Mesendoderm (in vitro differentiated cells): ENCODE results near the gene ARPC1B.

Experiments
- DNase-seq: peaks from one replicate; pipeline ENCODE4 v3.0.0; 2013
- H2AK5ac ChIP-seq: 2 replicates; pipeline ENCODE4 v1.6.1; 2013; ENCODE audit warnings: low read length, inconsistent platforms
- H2BK120ac ChIP-seq: 2 replicates; pipeline ENCODE4 v1.6.1; 2013; ENCODE audit warnings: low read depth, mild to moderate bottlenecking, low read length, moderate library complexity, mixed read lengths
- H2BK15ac ChIP-seq: replicated peaks from 2 replicates; pipeline ENCODE4 v1.6.1; 2013; ENCODE audit warnings: low read depth, mild to moderate bottlenecking, moderate library complexity
- H2BK5ac ChIP-seq: 2 replicates; pipeline ENCODE4 v1.6.1; 2013; ENCODE audit warnings: low read length, inconsistent platforms
- H3K18ac ChIP-seq: 2 replicates; pipeline ENCODE4 v1.6.1; 2013; ENCODE audit warnings: mild to moderate bottlenecking, low read length, mixed read lengths
- H3K23ac ChIP-seq: one replicate; pipeline ENCODE4 v1.6.1; 2013; ENCODE audit warnings: low read length
- H3K27ac ChIP-seq: 2 replicates; pipeline ENCODE4 v1.5.1; 2013; ENCODE audit warnings: low read depth, mild to moderate bottlenecking, inconsistent platforms, low read length, moderate library complexity
- H3K27me3 ChIP-seq: 2 replicates; pipeline ENCODE4 v1.6.1; 2013; ENCODE audit warnings: low read length, control low read depth, mild to moderate bottlenecking, inconsistent platforms; ENCODE audit not compliant: insufficient read depth, poor library complexity
- H3K36me3 ChIP-seq: 2 replicates; pipeline ENCODE4 v1.6.1; 2013; ENCODE audit warnings: low read length, inconsistent platforms; ENCODE audit not compliant: control insufficient read depth, insufficient read depth
- H3K4ac ChIP-seq: one replicate; pipeline ENCODE4 v1.6.1; 2013; ENCODE audit warnings: low read depth, mild to moderate bottlenecking, low read length, moderate library complexity
- H3K4me1 ChIP-seq: 2 replicates; pipeline ENCODE4 v1.6.1; 2013; ENCODE audit warnings: low read depth, low read length, inconsistent platforms; ENCODE audit not compliant: control insufficient read depth
- H3K4me2 ChIP-seq: 2 replicates; pipeline ENCODE4 v1.6.1; 2013; ENCODE audit warnings: low read length
- H3K4me3 ChIP-seq: 2 replicates; pipeline ENCODE4 v1.5.1; 2013; ENCODE audit warnings: mild to moderate bottlenecking, low read length
- H3K56ac ChIP-seq: one replicate; pipeline ENCODE4 v1.6.1; 2013; ENCODE audit warnings: low read length
- H3K79me1 ChIP-seq: 2 replicates; pipeline ENCODE4 v1.6.1; 2013; ENCODE audit warnings: low read length, inconsistent platforms
- H3K79me2 ChIP-seq: 2 replicates; pipeline ENCODE4 v1.6.1; 2013; ENCODE audit warnings: mild to moderate bottlenecking, low read length; ENCODE audit not compliant: control insufficient read depth, insufficient read depth
- H3K9ac ChIP-seq: 2 replicates; pipeline ENCODE4 v1.6.1; 2013; ENCODE audit warnings: low read length, inconsistent platforms
- H4K5ac ChIP-seq: one replicate; pipeline ENCODE4 v1.6.1; 2013; ENCODE audit warnings: low read length
- H4K8ac ChIP-seq: one replicate; pipeline ENCODE4 v1.6.1; 2013; ENCODE audit warnings: low read depth, mild to moderate bottlenecking, control low read depth, low read length, moderate library complexity
- WGBS: extraction: QIAGEN DNeasy Blood & Tissue Kit; methylation state at CpG from one replicate; pipeline ENCODE4 v1.1.7; 2013; ENCODE audit warnings: low lambda C conversion rate, missing lambda C conversion rate; ENCODE audit not compliant: insufficient coverage; ENCODE audit errors: extremely low coverage; 5-methylcytosine and 5-hydroxymethylcytosine counted together

Gene ARPC1B

DNA sequence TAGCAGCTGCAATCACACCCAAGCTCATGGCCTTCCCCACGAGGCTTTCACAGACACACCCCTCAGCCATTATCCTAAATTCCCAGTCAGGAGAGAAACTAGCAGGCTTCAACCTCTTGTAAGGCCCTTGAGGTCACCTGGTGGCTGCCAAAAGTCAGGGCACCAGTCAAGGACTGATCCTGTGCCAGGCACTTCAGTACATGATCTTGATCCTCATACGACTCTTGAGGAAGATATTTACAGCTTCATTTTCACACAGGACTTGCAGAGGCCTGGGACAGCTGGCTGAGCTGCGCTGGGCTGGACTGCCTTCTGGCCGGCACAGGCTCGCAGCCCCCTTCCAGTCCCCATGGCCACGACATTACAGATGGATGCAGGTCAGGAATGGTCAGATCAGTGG lies 25.1 kb downstream of the ARPC1B start:
- H3K18ac ChIP-seq = no peak overlapping the region
- no peak overlapping the region for H4K8ac ChIP-seq
- H3K79me2 ChIP-seq = peaks cover 6% of the 10 kb centered on the region
- no peak overlapping the region for H3K4me3 ChIP-seq
- no peak overlapping the region for H3K4me2 ChIP-seq
- no peak overlapping the region for H3K56ac ChIP-seq
- no CpG with 5 or more reads among the region's 6 CpGs for WGBS
- H2BK15ac ChIP-seq = no peak overlapping the region
- H3K79me1 ChIP-seq = peaks cover 13% of the 10 kb centered on the region
- H3K23ac ChIP-seq = no peak overlapping the region
- peaks cover 28% of the 10 kb centered on the region for H3K36me3 ChIP-seq
- no peak overlapping the region for H2AK5ac ChIP-seq
- H3K27me3 ChIP-seq = no peaks in the 10 kb centered on the region
- no peak for DNase-seq
- H3K27ac ChIP-seq = no peak overlapping the region
- H3K9ac ChIP-seq = no peak overlapping the region
- no peak overlapping the region for H3K4ac ChIP-seq
- no peak overlapping the region for H4K5ac ChIP-seq
- H2BK120ac ChIP-seq = no peak overlapping the region
- no peak overlapping the region for H2BK5ac ChIP-seq
- H3K4me1 ChIP-seq = no peaks in the 10 kb centered on the region

GRCh38 chr7:99402854-99403253 lies 28.3 kb downstream of the ARPC1B start:
- H3K4ac ChIP-seq = no peak overlapping the region
- no peak overlapping the region for H2AK5ac ChIP-seq
- no peak overlapping the region for H3K4me2 ChIP-seq
- H2BK5ac ChIP-seq = no peak overlapping the region
- no peak overlapping the region for H2BK120ac ChIP-seq
- H3K27ac ChIP-seq = no peak overlapping the region
- H3K79me2 ChIP-seq = peaks cover 35% of the 10 kb centered on the region
- no peak overlapping the region for H3K4me3 ChIP-seq
- H3K56ac ChIP-seq = no peak overlapping the region
- no peak overlapping the region for H2BK15ac ChIP-seq
- no peak overlapping the region for H3K23ac ChIP-seq
- H3K18ac ChIP-seq = no peak overlapping the region
- H3K9ac ChIP-seq = no peak overlapping the region
- no peak for DNase-seq
- no peak overlapping the region for H4K8ac ChIP-seq
- H3K27me3 ChIP-seq = no peaks in the 10 kb centered on the region
- no CpG with 5 or more reads among the region's 3 CpGs for WGBS
- peaks cover 5% of the 10 kb centered on the region for H3K4me1 ChIP-seq
- no peak overlapping the region for H4K5ac ChIP-seq
- peaks cover 29% of the 10 kb centered on the region for H3K79me1 ChIP-seq
- peaks cover 22% of the 10 kb centered on the region for H3K36me3 ChIP-seq

DNA sequence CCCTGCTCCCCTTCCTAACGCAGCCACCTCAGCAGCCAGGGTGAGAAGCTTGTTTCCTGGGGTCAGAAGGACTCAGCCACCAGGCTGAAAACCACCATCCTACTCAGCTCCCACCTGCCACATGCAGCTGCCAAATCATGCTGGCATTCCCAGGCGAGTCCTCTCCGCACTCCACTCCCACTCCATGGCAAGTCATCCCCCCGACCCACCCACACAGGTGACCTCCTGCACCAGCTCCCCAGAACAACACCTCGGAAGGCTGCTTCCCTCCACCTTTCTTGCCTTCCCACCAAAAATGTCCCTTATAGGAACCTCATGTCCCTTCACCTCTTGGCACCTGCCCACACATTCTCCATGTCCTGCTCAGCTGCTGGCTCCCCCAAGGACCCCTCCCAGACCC lies 29.2 kb downstream of the ARPC1B start:
- Histone ChIP-seq H4K5ac (no peak overlapping the region), H2BK15ac (no peak overlapping the region), H3K36me3 (peaks cover 20% of the 10 kb centered on the region), H3K9ac (no peak overlapping the region), H2BK5ac (no peak overlapping the region), H3K56ac (no peak overlapping the region), H3K23ac (no peak overlapping the region), H4K8ac (no peak overlapping the region), H3K4me3 (no peak overlapping the region), H3K4me1 (peaks cover 5% of the 10 kb centered on the region), H3K4me2 (no peak overlapping the region), H3K27ac (no peak overlapping the region), H2AK5ac (no peak overlapping the region), H3K18ac (no peak overlapping the region), H3K4ac (no peak overlapping the region), H2BK120ac (no peak overlapping the region), H3K79me2 (peaks cover 40% of the 10 kb centered on the region), H3K27me3 (no peaks in the 10 kb centered on the region), H3K79me1 (peaks cover 29% of the 10 kb centered on the region)
- no CpG with 5 or more reads among the region's 5 CpGs for WGBS
- DNase-seq = no peak

- H2BK5ac ChIP-seq = no peak overlapping the region
- H3K23ac ChIP-seq = no peak overlapping the region
- H3K79me2 ChIP-seq = peaks cover 46% of the 10 kb centered on the region
- no peak overlapping the region for H3K27ac ChIP-seq
- WGBS = no CpG with 5 or more reads among the region's 18 CpGs
- H3K56ac ChIP-seq = no peak overlapping the region
- DNase-seq = no peak
- H3K27me3 ChIP-seq = no peaks in the 10 kb centered on the region
- no peak overlapping the region for H4K5ac ChIP-seq
- no peak overlapping the region for H3K4me3 ChIP-seq
- H3K9ac ChIP-seq = no peak overlapping the region
- H2AK5ac ChIP-seq = no peak overlapping the region
- H2BK120ac ChIP-seq = no peak overlapping the region
- H3K18ac ChIP-seq = no peak overlapping the region
- peaks cover 30% of the 10 kb centered on the region for H3K79me1 ChIP-seq
- no peak overlapping the region for H4K8ac ChIP-seq
- peaks cover 17% of the 10 kb centered on the region for H3K36me3 ChIP-seq
- no peak overlapping the region for H2BK15ac ChIP-seq
- H3K4me2 ChIP-seq = no peak overlapping the region
- H3K4me1 ChIP-seq = peaks cover 5% of the 10 kb centered on the region
- no peak overlapping the region for H3K4ac ChIP-seq
Measured at GRCh38 chr7:99404235-99404976, 29.9 kb downstream of the ARPC1B start.

- Histone ChIP-seq H3K23ac (no peak overlapping the region), H3K56ac (no peak overlapping the region), H3K36me3 (peaks cover 17% of the 10 kb centered on the region), H4K5ac (no peak overlapping the region), H2BK120ac (no peak overlapping the region), H2BK5ac (no peak overlapping the region), H3K4ac (no peak overlapping the region), H3K4me1 (peaks cover 7% of the 10 kb centered on the region), H2BK15ac (no peak overlapping the region), H3K18ac (no peak overlapping the region), H3K9ac (no peak overlapping the region), H3K79me1 (peaks cover 31% of the 10 kb centered on the region), H3K4me3 (no peak overlapping the region), H3K27ac (no peak overlapping the region), H3K79me2 (peaks cover 51% of the 10 kb centered on the region), H3K4me2 (no peak overlapping the region), H2AK5ac (no peak overlapping the region), H3K27me3 (no peaks in the 10 kb centered on the region), H4K8ac (no peak overlapping the region)
- WGBS = no CpG with 5 or more reads among the region's 10 CpGs
- DNase-seq = no peak
Measured at GRCh38 chr7:99404977-99405320, 30.4 kb downstream of the ARPC1B start.

DNA sequence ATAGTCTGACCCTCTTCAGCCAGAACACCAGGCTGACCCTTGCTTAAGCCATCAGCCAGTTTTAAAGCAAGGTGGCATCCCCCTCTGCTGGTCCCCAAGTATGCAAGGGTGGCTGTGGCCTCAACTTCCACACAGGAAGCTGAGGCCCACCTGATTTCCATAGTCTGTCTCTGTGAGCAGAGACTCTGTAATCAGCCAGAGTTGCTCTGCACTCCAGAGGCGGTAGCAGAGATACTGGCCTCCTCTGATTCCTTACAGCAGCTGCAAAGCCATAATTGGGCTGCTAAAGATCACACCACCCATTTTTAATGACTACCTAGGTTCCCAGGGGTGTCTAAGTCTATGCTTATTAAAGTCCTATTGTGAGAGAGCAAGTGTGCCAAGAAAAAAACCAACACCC lies 32.0 kb downstream of the ARPC1B start:
- Histone ChIP-seq H3K79me1 (peaks cover 33% of the 10 kb centered on the region), H3K27me3 (no peaks in the 10 kb centered on the region), H4K8ac (no peak overlapping the region), H3K36me3 (peaks cover 14% of the 10 kb centered on the region), H3K4ac (no peak overlapping the region), H3K4me2 (no peak overlapping the region), H2BK15ac (no peak overlapping the region), H3K4me3 (no peak overlapping the region), H3K18ac (no peak overlapping the region), H3K23ac (no peak overlapping the region), H3K56ac (no peak overlapping the region), H3K27ac (no peak overlapping the region), H2AK5ac (no peak overlapping the region), H3K9ac (peak overlapping the region; percentile 98), H3K79me2 (peaks cover 60% of the 10 kb centered on the region), H2BK120ac (no peak overlapping the region), H2BK5ac (no peak overlapping the region), H4K5ac (no peak overlapping the region), H3K4me1 (peaks cover 7% of the 10 kb centered on the region)
- DNase-seq = no peak
- WGBS = no CpG with 5 or more reads among the region's 1 CpG
